HG03442 (cell line): ENCODE measurements around the gene PTPRF.
"Not testable (repeated sequence)": the region's sequence is repeated elsewhere in the genome, so short reads cannot be mapped to it uniquely, and the experiment has no call there.

Experiments
- ATAC-seq: cut with Tn5 transposase; IDR thresholded peaks from one replicate; pipeline ENCODE4 v1.9.1; 2021; ENCODE audit warnings: mild to moderate bottlenecking, moderate library complexity; ENCODE audit not compliant: unreplicated experiment

PTPRF gene

DNA sequence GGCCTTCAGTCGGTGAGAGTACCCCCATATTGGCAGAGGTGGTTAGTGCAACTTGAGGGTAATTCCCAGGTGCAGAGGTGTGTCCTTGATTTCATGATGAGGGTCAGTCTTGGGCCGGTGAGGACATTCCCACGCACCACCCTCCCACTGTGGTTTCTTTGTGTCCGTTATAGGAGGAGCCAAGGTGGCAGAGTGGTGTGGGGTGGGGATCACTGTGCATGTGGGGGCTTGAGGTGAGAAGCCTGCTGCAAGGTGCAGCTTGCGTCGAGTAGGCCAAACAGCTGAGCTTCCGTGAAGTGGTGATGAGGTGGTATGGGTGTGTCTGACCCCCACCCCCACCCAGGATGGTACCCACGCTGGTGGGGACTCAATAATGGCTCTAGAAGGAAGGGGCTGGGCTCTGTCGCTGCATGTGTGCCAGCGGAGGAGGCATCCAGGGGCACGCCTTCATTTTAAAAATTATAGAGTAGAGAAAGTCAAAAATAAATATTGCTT is 6.2 kb downstream of the PTPRF start:
- no peak for ATAC-seq

DNA sequence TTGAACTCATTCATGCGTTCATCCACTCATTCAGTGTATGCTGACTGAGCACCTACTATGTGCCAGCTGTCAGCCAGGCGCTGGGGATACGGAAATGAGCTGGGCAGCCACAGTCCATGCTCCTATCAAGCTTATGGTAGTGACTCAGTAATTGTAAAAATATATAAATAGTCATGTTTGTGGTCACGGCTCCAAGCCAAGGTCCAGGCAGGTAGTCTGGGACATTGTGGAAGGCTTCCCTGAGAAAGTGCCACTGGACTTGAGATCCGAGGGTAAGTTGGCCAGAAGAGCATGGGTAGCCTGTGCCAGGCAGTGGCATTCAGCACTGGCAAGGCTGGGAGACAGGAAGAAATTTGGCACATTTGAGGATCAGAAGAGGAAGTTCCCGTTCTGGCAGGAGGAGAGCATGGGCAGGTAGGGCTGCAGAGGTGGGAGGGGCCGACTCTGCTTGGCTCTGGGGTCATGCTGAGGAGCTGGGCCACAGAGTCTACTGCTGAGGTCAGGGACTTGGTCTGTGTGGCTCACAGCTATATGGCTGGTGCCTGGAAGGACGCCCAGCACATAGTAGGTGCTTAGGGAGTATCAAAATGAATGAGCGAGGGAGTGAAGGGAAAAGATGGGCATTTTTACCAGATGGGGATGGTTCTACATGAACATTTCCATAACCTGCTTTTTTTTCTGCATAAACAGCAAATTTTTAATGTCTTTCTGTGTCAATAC is 6.9 kb downstream of the PTPRF start:
- ATAC-seq = no peak

DNA sequence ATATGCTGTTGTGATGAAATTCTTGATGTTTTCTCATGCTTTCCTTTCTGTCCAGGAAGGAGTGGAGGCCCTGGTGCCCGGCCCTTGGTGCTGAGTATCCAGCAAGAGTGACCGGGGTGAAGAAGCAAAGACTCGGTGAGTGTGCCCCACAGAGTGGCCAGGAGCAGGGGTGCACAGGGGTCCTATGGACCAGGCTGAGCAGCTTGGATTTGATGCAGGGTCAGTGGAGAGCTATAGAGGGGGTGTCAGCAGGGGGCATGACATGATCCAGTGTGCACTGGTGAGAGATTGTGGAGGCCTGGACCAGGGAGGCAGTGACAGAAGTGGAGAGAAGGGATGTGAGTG is 7.4 kb downstream of the PTPRF start:
- ATAC-seq = no peak

DNA sequence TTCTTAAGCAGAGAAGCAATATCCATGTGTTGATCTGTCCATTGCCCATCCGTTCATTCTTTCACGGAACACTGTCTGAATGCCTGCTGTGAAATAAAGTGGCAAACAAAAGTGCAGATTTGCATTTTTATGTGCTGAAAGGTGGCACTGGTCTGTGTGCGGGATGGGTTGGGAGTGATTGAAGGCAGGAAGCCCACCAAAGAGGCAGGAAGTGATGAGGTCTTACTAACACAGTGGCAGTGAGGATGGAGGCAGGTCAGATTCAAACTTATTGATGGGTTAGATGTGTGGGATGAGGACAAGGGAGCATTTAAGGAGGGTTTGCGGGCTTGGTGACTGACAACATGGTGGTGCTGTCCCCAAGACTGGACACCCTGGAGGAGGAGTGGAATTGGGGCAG is 8.3 kb downstream of the PTPRF start:
- no peak for ATAC-seq

DNA sequence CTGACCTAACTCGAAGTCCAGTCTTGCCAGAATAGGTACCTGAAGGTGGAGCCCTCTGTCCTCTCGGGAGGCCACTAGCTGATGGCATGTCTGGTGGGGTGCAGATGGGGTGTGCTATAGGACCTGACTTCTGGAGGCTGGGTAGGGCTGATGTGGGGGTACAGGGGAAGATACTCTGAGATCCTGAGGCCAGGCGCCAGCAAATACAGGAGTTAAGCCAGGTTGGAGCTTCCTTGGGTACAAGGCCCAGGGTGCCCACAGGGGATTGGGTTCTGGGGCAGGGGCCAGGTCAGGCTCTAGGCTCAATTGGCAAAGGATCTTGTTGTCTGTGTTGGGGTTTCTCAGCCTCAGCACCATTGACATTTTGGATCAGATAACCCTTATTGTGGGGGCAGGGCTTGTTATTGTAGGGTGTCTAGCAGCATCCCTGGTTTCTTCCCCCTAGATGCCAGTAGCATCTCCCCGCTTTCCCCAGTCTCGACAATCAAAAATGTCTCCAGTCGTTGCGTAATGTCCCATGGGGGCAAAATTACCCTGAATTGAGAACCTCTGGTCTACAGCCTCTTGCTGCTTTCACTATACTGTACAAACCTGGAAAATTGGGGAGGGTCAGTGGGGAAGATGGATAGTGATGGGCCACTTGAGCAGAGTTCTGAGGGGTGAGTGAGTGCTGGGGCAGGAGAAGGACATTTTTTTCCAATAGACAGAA is 9.2 kb downstream of the PTPRF start:
- ATAC-seq = no peak

DNA sequence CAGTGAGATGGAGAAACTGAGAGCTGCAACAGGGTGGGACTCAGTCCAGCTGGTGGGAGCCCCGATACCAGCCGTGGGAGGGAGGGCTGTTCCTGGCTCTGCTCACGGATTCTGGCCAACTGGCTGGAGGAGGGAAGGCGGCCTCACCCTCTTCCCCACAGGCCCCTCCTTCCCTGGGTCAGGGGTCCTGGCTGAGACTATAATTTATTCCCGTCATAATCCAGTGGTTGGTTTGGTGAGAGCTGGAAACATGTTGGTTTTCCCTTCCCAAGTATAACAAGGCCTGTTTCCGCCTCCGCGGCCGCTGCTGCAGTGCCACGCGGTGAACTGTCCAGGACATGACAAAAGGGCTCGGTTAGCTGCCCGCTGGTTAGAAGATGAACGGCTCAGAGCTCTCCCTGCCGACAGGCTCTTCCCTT is 10.0 kb downstream of the PTPRF start:
- no peak for ATAC-seq

DNA sequence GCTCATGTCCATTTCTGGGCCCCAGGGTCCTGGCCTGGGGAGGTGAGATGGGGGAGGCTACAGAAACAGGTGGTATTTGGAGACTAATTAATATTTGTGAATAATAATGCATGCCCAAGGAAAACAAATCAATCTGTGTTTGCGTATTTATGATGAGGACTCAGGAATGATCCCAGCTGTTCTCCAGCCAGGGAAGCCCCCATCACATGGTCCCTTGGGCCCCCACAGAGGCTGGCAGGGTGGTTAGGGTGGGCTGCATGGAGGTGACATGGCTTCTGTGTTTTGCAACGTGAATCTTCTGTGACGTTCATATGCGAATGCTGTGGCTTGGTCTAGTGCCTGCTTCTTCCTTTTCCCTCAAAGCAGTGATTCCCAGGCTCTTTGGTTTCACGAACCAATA is 10.5 kb downstream of the PTPRF start:
- ATAC-seq = no peak

DNA sequence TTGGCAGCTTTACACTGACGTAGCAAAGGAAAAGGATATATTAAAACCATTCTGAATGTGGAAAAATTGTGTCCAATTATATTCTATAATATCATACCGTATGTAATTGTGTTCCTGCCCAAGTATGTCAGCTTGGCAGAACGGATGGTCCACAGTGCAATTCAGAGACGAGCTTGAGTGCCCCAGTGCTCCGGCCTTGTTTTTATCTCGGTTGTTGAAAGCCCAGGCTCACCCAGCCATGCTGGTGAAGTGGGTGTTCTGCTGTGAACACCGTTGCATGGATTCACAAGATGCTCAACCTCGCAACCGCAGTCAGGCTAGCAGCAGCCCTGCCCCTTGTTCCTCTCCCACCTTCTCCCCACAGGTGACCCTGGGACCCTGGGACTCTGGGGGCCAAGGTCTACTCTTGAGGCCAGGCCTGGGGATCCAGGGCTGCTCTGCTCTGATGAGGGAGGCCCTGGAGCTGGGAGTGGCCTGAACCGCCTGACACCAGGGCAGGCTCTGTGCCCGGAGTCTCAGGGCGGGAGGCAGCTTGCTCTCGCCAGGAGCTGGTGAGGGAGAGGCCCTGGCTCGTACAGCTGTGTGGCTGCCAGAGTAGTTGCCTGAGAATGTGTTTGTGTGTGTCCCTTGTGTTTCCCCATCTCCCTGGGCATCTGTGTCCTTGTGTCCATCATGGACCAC is 11.2 kb downstream of the PTPRF start:
- no peak for ATAC-seq

DNA sequence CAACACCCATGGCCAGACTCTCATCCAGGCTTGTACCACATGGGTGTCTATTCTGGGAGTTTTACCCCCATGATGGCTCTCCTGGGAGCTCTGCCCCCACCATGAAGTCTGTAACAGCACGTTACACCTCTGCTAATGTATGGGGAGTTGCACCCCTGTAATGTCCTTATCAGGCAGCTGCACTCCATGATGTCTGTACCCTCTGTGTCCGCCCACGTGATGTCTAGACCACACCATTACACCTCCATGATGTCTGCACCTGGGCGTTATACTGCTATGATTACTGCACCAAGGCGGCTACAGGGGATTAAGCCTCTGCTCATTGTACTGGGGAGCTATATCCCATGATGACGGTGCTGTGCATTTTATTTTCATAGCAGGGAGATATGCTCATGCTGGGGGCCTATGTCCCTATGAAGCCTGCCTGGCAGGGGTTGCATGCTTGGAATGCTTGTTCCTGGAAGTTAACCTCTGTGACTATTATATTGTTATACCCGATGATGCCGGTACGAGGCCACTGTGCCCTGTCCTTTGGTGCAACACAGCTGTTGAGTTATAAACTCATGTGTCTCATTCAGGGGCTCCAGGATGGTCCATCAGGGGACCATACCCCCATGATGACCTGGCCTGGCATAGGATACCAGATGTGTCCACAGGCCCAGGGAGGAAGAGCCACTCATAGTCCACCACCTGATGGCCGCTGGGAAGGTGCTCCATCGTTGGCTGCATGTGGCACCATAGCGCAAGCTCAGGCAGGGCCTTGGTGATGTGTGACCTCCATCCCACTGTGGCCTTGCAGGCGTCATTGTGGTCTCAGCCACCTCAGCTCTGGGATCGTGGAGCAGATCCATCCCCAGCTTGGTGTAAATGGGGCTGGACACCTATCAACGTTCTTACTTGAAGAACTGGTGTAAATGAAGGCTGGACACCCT is 12.1 kb downstream of the PTPRF start:
- no peak for ATAC-seq

DNA sequence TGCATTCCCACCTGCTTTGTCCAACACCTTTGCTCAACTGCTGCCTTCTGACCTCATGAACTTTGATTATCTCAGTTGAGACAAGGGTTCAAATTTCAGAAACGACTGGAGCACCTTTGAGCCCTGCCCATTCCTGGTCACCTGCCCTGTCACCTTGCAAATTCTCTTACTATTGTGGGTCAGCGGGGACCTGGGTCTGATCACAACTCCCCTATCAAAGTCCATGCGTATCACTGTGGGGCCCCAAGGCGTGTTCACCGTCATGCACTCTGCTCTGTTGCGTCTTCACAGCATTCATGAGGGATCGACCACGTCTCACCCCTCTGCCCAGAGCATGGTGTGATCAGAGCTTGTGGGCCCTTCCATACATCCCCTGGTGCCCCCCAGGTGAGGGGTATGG is 12.9 kb downstream of the PTPRF start:
- ATAC-seq = no peak

DNA sequence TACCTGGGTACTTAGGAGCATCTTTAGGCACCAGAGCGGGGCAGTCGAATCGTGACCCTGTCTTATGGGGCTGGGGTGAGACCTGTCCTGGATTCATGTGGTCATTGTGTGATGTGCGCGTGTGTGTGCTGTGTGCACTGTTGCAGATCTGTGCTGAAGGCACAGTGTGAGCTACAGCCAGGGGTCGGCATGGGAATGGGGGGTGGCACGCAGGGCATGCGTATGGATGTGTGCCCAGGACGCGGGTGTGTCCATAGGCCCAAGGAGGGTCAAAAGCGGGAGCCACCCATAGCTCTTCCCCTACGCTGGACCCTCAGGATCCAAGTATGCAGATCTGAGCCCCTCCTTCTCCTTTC is 14.6 kb downstream of the PTPRF start:
- ATAC-seq = no peak

DNA sequence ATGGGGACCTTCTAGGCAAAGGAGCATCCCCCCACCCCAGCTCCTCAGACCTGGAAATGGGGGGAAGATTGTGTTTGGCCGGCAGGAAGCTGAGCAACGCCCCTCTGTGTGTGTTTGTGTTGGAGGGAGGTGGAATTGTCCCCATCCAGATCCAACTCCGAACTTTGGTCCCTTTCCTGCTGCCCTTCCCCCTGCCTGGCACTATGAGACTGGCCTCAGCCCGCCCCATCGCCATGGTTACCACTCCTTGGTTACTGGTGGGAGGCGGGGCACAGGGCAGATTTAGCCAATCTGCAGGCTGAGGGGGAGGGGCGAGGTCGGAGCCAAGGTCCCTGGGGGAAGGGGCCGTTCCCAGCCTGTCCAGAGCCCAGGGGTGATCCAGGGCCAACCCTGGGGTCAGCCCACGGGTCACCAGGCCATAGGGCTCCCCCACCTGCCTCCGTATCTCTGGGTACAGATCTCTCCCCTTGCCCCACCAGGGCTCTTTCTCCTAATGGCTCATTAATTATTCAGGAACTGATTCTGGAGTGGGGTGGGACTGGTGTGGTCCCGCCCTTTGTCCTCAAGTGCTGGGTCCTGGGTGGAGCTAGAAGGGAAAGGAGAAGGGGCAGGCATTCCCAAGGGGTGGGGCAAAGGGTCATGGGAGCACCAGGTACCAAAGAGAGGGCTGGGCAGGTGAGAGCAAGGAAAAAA is 15.2 kb downstream of the PTPRF start:
- no peak for ATAC-seq

DNA sequence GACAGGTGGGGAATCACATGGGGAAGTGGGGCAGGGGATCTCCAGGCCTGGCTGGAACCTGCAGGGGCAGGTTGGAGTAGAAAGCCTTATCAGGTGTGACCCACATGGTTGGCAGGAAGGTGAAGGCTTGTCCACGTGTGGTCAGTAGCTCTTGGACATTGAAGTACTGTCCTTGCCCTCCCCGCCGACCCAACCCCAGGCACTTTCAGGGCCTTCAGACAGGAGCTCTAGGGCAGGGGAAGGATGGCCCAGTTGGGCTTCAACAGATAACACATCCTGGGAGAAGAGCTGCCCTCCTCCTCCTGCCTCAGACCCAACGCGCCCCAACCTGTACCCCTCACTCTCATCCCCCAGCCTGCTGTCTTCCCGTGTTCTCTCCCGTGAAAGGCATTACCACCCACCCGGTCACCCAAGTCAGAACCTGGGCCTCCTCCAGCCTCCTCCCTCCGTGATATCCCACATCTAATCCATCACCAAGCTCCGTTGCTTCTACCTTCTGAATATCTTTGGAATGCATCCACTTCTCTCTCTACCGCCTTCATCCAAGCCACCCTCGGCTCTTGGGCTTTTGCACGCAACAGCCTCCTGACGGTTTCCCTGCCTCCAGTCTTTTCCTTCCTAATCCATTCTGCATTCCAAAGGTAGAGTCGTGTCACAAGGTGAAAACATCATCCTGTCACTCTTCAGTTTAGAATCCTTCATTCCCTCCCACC is 15.9 kb downstream of the PTPRF start:
- no peak for ATAC-seq

DNA sequence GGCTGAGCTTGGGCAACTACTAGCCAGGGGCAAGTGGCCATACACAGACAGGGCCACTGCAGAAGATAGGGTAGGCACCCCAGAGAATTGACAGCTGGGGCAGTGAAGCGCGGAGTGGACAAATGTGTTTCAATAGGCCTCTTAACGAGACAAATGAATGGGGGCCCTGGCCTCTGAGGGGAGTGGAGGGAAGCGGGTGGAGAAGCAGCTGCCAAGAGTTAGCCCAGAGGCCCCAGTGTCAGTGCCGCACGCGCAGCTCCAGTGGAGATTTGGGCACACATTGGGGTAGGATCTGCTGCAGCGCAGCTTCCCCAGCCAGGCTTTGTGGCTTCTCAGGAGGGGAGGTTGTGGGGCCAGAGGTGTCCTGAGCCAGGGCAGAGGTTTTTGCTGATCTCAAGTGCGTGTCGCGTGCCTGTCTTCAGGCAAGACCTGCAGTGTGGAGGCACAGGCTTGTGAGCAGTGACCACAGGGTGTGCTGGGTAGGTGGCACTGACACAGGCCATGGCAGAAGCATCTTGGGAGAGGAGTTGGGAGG is 16.9 kb downstream of the PTPRF start:
- ATAC-seq = no peak

DNA sequence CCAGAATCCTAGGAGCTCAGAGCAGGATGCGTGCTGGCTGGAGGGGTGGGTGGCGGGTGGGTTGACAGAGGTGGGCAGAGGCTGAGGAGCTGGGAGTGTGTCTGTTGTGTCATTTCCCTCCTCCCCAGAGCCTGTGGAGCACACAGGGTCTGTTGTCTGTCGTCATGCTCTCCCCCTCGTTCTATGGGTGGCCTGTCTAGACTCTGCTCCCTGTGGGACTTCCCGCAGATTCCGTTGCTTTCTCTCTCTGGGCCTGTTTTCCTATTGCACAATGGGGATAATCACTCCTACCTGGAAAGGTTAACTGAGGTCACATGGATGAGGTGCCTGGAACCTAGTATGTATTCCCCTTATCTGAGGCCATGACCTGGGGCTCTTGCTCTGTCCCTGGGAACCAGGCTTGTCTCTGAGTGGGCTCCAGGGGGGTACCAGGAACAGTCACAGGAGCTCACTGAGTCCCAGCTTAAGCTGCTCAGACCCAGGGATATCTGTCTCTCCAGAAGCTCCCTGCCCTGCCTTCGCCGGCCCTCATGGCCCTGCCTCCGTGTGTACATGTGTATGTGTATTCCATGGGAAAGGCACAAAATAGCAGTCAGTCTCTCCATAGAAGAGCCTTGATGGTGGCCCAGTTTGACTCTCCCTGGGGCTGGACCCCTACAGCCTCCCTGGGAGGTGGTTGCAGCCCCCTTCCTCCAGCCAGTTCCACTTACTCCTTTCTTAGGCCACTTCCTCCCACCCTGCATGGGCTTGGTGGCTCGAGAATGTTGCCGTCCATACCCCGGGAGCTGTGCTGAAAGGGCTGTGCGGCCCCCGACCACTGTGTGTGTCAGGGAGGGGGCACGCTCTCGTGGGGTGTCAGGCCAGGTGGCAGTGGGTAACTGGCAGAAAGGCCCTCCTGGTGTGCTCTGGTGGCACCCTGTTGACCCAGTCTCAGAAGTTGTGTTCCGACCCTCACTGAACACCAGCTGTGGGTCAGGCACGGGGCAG is 17.9 kb downstream of the PTPRF start:
- no peak for ATAC-seq

DNA sequence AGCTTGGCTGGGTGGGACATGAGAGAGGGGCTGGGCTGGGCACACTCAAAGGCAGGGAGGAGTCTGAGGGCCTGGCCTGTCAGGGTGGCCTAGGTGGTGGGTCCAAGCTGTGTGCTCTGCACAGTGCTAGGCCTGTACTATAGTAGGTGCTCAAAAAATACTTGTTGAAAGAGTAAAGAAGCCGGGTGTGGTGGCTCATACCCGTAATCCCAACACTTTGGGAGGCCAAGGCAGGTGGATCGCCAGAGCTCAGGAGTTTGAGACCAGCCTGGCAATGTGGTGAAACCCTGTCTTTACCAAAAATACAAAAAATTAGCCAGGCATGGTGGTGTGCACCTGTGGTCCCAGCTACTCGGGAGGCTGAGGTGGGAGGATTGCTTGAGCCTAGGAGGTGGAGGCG is 18.7 kb downstream of the PTPRF start:
- ATAC-seq = not testable (repeated sequence)

DNA sequence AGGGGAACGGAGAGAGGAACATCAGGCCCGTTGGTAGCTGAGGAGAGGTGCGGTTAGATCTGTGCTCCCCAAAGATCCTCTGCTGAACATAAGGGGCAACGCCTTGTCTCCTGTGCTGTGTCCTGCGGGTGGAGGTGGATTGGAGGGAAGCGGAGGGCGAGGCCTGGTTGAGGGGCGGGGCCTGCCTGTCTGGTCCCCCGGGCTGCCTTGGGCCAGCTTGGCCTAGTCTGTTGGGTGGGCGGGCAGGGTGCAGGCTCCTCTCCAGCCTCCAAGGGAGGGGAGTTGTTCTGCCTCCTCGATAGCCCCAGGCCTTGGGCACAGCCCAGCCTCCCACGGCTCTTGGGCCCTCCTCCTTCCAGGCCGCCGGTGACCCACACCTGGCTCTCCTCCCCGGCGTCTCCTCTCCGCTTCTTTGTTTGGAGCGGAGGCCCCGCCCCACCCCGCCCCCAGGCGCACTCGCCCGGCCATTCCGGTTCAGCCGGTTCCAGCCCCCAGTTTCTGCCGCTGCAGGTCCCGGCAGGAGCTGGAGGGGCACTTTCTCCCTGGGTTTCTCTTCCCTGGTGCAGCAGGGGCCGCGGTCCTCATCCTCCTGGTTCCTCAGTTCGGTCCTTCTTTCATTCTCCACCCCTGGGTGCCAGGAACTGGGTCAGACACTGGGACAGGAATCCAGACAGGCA is 19.4 kb downstream of the PTPRF start:
- no peak for ATAC-seq
